SK-N-SH (cell line): ENCODE results near the gene SAMD4A. TPM values are rescaled to one million over a fixed set of nuclear protein-coding genes. Genes with fewer than 3 reads are reported as not detected.

Experiments used
- CTCF ChIA-PET: fragments of 300-600, 350-600 bp; formaldehyde crosslinking; extraction: SDS; loops from one replicate; lab custom pipeline; 2021; lab: Yijun Ruan, JAX
- POLR2A ChIA-PET: fragments of 350-600 bp; sonication (Branson Sonifier 250); formaldehyde crosslinking; extraction: SDS; loops from one replicate; lab custom pipeline; 2020; ENCODE audit warnings: antibody characterized with exemption, inconsistent platforms; lab: Yijun Ruan, JAX
- DNase-seq: peaks from one replicate; pipeline ENCODE4 v3.0.0; 2012
- H2AFZ ChIP-seq: fragments of 200-600 bp; sonication (generic); 2 replicates; pipeline ENCODE4 v1.8.1; 2016; ENCODE audit warnings: antibody characterized with exemption, mild to moderate bottlenecking, low read depth
- H3F3A ChIP-seq: fragments of 200-600 bp; sonication (generic); replicated peaks from 2 replicates; pipeline ENCODE3; 2016; ENCODE audit warnings: antibody characterized with exemption, mild to moderate bottlenecking; ENCODE audit not compliant: insufficient read depth
- H3K27ac ChIP-seq, 2 experiments: fragments of 200-500 bp in 1 of 2; fragments of 200-600 bp in 1 of 2; sonication (Bioruptor generic) in 1 of 2; sonication (generic), shearing (Covaris generic) in 1 of 2; 2 replicates each; pipeline versions ENCODE4 v1.5.1 to v1.6.1; 2014 to 2016; ENCODE audit warnings: low read depth in 2 of 2, inconsistent platforms in 1 of 2, low read length in 1 of 2, mild to moderate bottlenecking in 1 of 2, mixed read lengths in 1 of 2
- H3K27me3 ChIP-seq: fragments of 200-600 bp; sonication (generic), shearing (Covaris generic); 2 replicates; pipeline ENCODE4 v1.6.1; 2016; ENCODE audit warnings: mixed run types; ENCODE audit not compliant: insufficient read depth
- H3K36me3 ChIP-seq, 2 experiments: fragments of 200-500 bp in 1 of 2; fragments of 200-600 bp in 1 of 2; sonication (Bioruptor generic) in 1 of 2; sonication (generic) in 1 of 2; replicated peaks in 1 of 2; 2 replicates each; pipeline versions ENCODE3 to v1.5.1; 2014 to 2016; ENCODE audit warnings: low read length in 1 of 2, mild to moderate bottlenecking in 1 of 2; ENCODE audit not compliant: insufficient read depth in 2 of 2, control insufficient read depth in 1 of 2
- H3K4me1 ChIP-seq, 2 experiments: fragments of 200-500 bp in 1 of 2; fragments of 200-600 bp in 1 of 2; sonication (Bioruptor generic) in 1 of 2; sonication (generic), shearing (Covaris generic) in 1 of 2; 2 replicates each; pipeline versions ENCODE4 v1.5.1 to v1.6.1; 2014 to 2016; ENCODE audit warnings: low read depth in 1 of 2, low read length in 1 of 2, mixed run types in 1 of 2; ENCODE audit not compliant: insufficient read depth in 2 of 2, control insufficient read depth in 1 of 2
- H3K4me2 ChIP-seq: fragments of 200-600 bp; sonication (generic), shearing (Covaris generic); 2 replicates; pipeline ENCODE4 v1.6.1; 2017; ENCODE audit warnings: mixed run types
- H3K4me3 ChIP-seq, 2 experiments: fragments of 200-500 bp in 1 of 2; fragments of 200-600 bp in 1 of 2; sonication (Bioruptor generic) in 1 of 2; sonication (generic), shearing (Covaris generic) in 1 of 2; 2 replicates each; pipeline versions ENCODE4 v1.5.1 to v1.8.1; 2014 to 2016; ENCODE audit warnings: low read depth in 2 of 2, inconsistent platforms in 1 of 2, low read length in 1 of 2, mild to moderate bottlenecking in 1 of 2, mixed read lengths in 1 of 2, moderate library complexity in 1 of 2
- H3K79me2 ChIP-seq: fragments of 200-600 bp; sonication (generic); 2 replicates; pipeline ENCODE4 v1.8.1; 2017; ENCODE audit warnings: mild to moderate bottlenecking; ENCODE audit not compliant: insufficient read depth
- H3K9ac ChIP-seq: fragments of 200-600 bp; sonication (generic); 2 replicates; pipeline ENCODE4 v1.6.1; 2017; ENCODE audit warnings: mixed run types
- H3K9me2 ChIP-seq: fragments of 200-600 bp; sonication (generic); 2 replicates; pipeline ENCODE4 v1.6.1; 2017; ENCODE audit warnings: mixed run types
- H3K9me3 ChIP-seq: fragments of 200-600 bp; sonication (generic); 2 replicates; pipeline ENCODE4 v1.6.1; 2017; ENCODE audit warnings: mixed run types, mild to moderate bottlenecking, moderate library complexity
- H4K20me1 ChIP-seq: fragments of 200-600 bp; sonication (generic); 2 replicates; pipeline ENCODE4 v1.6.1; 2017; ENCODE audit warnings: mild to moderate bottlenecking, mixed run types; ENCODE audit not compliant: insufficient read depth
- EP300 ChIP-seq, 2 experiments: IDR thresholded peaks; 2 replicates each; pipeline versions ENCODE4 v1.4.0 to v1.6.1; 2012; ENCODE audit warnings: borderline replicate concordance in 1 of 2, low read depth in 1 of 2, low read length in 1 of 2
- EZH2phosphoT487 ChIP-seq: fragments of 200-600 bp; sonication (generic); IDR thresholded peaks from 2 replicates; pipeline ENCODE4 v1.6.1; 2017; ENCODE audit warnings: low read depth, mixed run types, mild to moderate bottlenecking, antibody characterized with exemption, moderate library complexity, borderline replicate concordance
- FOXJ3 ChIP-seq: sonication (generic); formaldehyde crosslinking; IDR thresholded peaks from 2 replicates; pipeline ENCODE4 v1.5.1; 2020; ENCODE audit warnings: mild to moderate bottlenecking, missing genetic modification reagents
- FOXM1 ChIP-seq: IDR thresholded peaks from 2 replicates; pipeline ENCODE4 v1.4.0; 2012; ENCODE audit warnings: low read depth, mild to moderate bottlenecking
- GABPA ChIP-seq: IDR thresholded peaks from 2 replicates; pipeline ENCODE4 v1.4.0; 2012; ENCODE audit warnings: low read depth, mild to moderate bottlenecking
- GATA2 ChIP-seq: sonication (generic); formaldehyde crosslinking; IDR thresholded peaks from 2 replicates; pipeline ENCODE4 v1.5.0; 2020; ENCODE audit warnings: mild to moderate bottlenecking, missing genetic modification reagents
- JUND ChIP-seq: IDR thresholded peaks from 2 replicates; pipeline ENCODE4 v1.4.0; 2012
- MEF2A ChIP-seq: IDR thresholded peaks from 2 replicates; pipeline ENCODE4 v1.4.0; 2012; ENCODE audit warnings: low read depth, borderline replicate concordance
- MXI1 ChIP-seq: IDR thresholded peaks from 2 replicates; pipeline ENCODE4 v1.6.1; 2012; ENCODE audit warnings: mild to moderate bottlenecking, low read depth, low read length, improper control_type of control experiment
- NRF1 ChIP-seq: IDR thresholded peaks from 2 replicates; pipeline ENCODE4 v1.6.1; 2012; ENCODE audit warnings: low read depth, mild to moderate bottlenecking, low read length
- RAD21 ChIP-seq: IDR thresholded peaks from 2 replicates; pipeline ENCODE4 v1.6.1; 2012; ENCODE audit warnings: mild to moderate bottlenecking, low read length
- RCOR1 ChIP-seq: fragments of 150-350 bp; IDR thresholded peaks from 2 replicates; pipeline ENCODE4 v1.6.1; 2017; ENCODE audit warnings: antibody characterized with exemption, low read length
- RFX5 ChIP-seq: IDR thresholded peaks from 2 replicates; pipeline ENCODE4 v1.6.1; 2012; ENCODE audit warnings: mild to moderate bottlenecking, improper control_type of control experiment, low read length
- TAF1 ChIP-seq: IDR thresholded peaks from 2 replicates; pipeline ENCODE4 v1.6.1; 2012; ENCODE audit warnings: low read depth, mild to moderate bottlenecking, low read length, moderate library complexity, borderline replicate concordance
- TEAD4 ChIP-seq: IDR thresholded peaks from 2 replicates; pipeline ENCODE4 v1.4.0; 2012; ENCODE audit warnings: mild to moderate bottlenecking, borderline replicate concordance; ENCODE audit not compliant: insufficient read depth
- WGBS: methylation state at CpG from one replicate; pipeline ENCODE4 v1.1.6; 2017; ENCODE audit warnings: low lambda C conversion rate; 5-methylcytosine and 5-hydroxymethylcytosine counted together
- polyA plus RNA-seq, 3 experiments: library from polyadenylated mRNA; depleted of rRNA; stranded (reverse); fragments of >200 nt; gene quantifications; 2 replicates each; pipeline ENCODE4 v1.2.3, GENCODE V29; 2012
- TF ChIP-seq, protein P1 (sequence below): fragments of 150-350 bp; IDR thresholded peaks from 2 replicates; pipeline ENCODE4 v1.6.1; 2016; ENCODE audit warnings: mild to moderate bottlenecking, low read depth, low read length
- TF ChIP-seq, protein P2 (sequence below): IDR thresholded peaks from 2 replicates; pipeline ENCODE4; 2012
- TF ChIP-seq, protein P3 (sequence below): IDR thresholded peaks from 2 replicates; pipeline ENCODE4 v1.4.0; 2012; ENCODE audit warnings: low read depth, borderline replicate concordance
- TF ChIP-seq, protein P4 (sequence below): fragments of 200-600 bp; sonication (generic); IDR thresholded peaks from 2 replicates; pipeline ENCODE4 v1.6.1; 2017; ENCODE audit warnings: antibody characterized with exemption, mild to moderate bottlenecking, moderate library complexity
- TF ChIP-seq, protein P5 (sequence below): IDR thresholded peaks from 2 replicates; pipeline ENCODE4 v1.4.0; 2012; ENCODE audit warnings: low read depth

The SAMD4A gene
- polyA plus RNA-seq, 1 of the 3 experiments (the other 2 are of a cell fraction), result 5.0 TPM

DNA sequence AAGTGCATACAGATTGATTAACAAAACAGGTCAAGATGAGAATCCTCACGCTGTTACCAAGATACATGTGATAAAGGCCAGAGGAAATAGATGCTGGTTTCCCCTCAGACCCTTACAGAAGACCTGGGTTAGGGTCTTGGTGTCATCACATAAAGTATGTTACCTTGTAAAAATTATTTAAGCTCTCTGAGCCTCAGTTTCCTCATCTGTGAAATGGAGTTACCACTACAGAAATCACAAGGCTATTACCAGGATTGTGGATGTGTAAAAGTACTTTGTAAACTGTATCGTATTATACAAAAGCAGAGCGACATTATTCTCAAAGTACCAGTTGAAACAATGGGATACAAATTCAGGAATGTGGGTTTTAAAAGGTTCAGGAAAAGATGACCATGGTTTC is 14.0 kb downstream of the SAMD4A start:
- TF ChIP-seq, protein P1, sequence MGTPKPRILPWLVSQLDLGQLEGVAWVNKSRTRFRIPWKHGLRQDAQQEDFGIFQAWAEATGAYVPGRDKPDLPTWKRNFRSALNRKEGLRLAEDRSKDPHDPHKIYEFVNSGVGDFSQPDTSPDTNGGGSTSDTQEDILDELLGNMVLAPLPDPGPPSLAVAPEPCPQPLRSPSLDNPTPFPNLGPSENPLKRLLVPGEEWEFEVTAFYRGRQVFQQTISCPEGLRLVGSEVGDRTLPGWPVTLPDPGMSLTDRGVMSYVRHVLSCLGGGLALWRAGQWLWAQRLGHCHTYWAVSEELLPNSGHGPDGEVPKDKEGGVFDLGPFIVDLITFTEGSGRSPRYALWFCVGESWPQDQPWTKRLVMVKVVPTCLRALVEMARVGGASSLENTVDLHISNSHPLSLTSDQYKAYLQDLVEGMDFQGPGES, result no peak
- TF ChIP-seq FOXJ3 (CRISPR knock-in tag) (no peak), MXI1 (no peak), MEF2A (no peak), RAD21 (no peak)
- TF ChIP-seq, protein P2, sequence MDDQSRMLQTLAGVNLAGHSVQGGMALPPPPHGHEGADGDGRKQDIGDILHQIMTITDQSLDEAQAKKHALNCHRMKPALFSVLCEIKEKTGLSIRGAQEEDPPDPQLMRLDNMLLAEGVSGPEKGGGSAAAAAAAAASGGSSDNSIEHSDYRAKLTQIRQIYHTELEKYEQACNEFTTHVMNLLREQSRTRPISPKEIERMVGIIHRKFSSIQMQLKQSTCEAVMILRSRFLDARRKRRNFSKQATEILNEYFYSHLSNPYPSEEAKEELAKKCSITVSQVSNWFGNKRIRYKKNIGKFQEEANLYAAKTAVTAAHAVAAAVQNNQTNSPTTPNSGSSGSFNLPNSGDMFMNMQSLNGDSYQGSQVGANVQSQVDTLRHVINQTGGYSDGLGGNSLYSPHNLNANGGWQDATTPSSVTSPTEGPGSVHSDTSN, result no peak
- peaks cover 32% of the 10 kb centered on the region for H3F3A ChIP-seq
- CTCF ChIA-PET, result interaction anchor here (1.0 to 2.2 kb wide), 3 partner anchors 12 to 193 kb away, joined by 3 to 10 read pairs (median 5); no protein-coding TSS in a partner anchor
- H3K36me3 ChIP-seq, result peaks cover 5 to 27% of the 10 kb centered on the region in 2 experiments
- H3K4me1 ChIP-seq, result peaks cover 2 to 22% of the 10 kb centered on the region in 2 experiments; a peak in 3 of 4 replicates
- H3K27ac ChIP-seq, result no peak overlapping the region
- no peak overlapping the region for H3K9ac ChIP-seq
- H4K20me1 ChIP-seq, result peaks cover 73% of the 10 kb centered on the region
- no peaks in the 10 kb centered on the region for H3K9me3 ChIP-seq
- no peaks in the 10 kb centered on the region for H3K9me2 ChIP-seq
- 97% methylated on average over 3 of the region's 3 CpGs for WGBS
- H3K27me3 ChIP-seq, result no peaks in the 10 kb centered on the region
- no peak overlapping the region for H2AFZ ChIP-seq
- no peak overlapping the region for H3K4me2 ChIP-seq
- H3K79me2 ChIP-seq, result peaks cover 100% of the 10 kb centered on the region
- DNase-seq, result no peak
- H3K4me3 ChIP-seq, result no peak overlapping the region
- POLR2A ChIA-PET, result no interaction called here

DNA sequence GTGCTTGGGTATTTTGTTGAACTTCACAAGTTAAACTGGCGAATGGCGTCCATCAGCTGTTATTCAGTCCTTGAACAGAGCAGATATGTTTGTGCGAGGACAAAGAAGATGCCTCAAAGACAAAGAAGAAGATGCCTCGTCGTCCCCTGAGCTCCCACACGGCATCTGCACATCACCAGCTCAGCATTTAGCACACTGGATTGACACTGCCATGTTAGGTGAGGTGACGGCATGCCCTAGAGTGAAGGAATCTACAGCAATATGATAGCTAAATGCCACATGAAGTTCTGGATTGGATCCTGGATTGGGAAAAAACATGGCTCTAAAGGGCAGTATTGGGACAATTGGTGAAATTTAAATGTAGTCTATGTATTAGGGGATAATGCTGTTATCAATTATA is 15.4 kb downstream of the SAMD4A start:
- POLR2A ChIA-PET, result no interaction called here
- CTCF ChIA-PET, result interaction anchor here (1.0 to 2.2 kb wide), 4 partner anchors 8 to 192 kb away, joined by 3 to 10 read pairs (median 4); no protein-coding TSS in a partner anchor
- no peak overlapping the region for H3K4me3 ChIP-seq
- H3K9me2 ChIP-seq, result no peaks in the 10 kb centered on the region
- no peak for DNase-seq
- H4K20me1 ChIP-seq, result peaks cover 59% of the 10 kb centered on the region
- 96% methylated on average over 7 of the region's 7 CpGs for WGBS
- H3K9ac ChIP-seq, result no peak overlapping the region
- H3K4me2 ChIP-seq, result no peak overlapping the region
- peaks cover 0 to 16% of the 10 kb centered on the region in 2 experiments; a peak in 3 of 4 replicates for H3K4me1 ChIP-seq
- no peaks in the 10 kb centered on the region for H3K27me3 ChIP-seq
- H3K27ac ChIP-seq, result no peak overlapping the region
- peaks cover 4% of the 10 kb centered on the region for H3K9me3 ChIP-seq
- H3K36me3 ChIP-seq, result peaks cover 5 to 33% of the 10 kb centered on the region in 2 experiments
- peaks cover 35% of the 10 kb centered on the region for H3F3A ChIP-seq
- peaks cover 100% of the 10 kb centered on the region for H3K79me2 ChIP-seq
- no peak overlapping the region for H2AFZ ChIP-seq
- TF ChIP-seq MXI1 (no peak), FOXJ3 (CRISPR knock-in tag) (no peak), NRF1 (no peak), TAF1 (no peak), GATA2 (CRISPR knock-in tag) (no peak), GABPA (no peak), EP300 (IDR thresholded peaks at IDR 0.05; ENCODE audit: borderline replicate concordance in 1 of 2, low read depth in 1 of 2, low read length in 1 of 2) (no peak), RCOR1 (no peak), FOXM1 (no peak), RFX5 (no peak), JUND (no peak), EZH2phosphoT487 (no peak), TEAD4 (no peak)
- TF ChIP-seq, protein P3, sequence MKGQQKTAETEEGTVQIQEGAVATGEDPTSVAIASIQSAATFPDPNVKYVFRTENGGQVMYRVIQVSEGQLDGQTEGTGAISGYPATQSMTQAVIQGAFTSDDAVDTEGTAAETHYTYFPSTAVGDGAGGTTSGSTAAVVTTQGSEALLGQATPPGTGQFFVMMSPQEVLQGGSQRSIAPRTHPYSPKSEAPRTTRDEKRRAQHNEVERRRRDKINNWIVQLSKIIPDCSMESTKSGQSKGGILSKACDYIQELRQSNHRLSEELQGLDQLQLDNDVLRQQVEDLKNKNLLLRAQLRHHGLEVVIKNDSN, result no peak
- TF ChIP-seq, protein P4, sequence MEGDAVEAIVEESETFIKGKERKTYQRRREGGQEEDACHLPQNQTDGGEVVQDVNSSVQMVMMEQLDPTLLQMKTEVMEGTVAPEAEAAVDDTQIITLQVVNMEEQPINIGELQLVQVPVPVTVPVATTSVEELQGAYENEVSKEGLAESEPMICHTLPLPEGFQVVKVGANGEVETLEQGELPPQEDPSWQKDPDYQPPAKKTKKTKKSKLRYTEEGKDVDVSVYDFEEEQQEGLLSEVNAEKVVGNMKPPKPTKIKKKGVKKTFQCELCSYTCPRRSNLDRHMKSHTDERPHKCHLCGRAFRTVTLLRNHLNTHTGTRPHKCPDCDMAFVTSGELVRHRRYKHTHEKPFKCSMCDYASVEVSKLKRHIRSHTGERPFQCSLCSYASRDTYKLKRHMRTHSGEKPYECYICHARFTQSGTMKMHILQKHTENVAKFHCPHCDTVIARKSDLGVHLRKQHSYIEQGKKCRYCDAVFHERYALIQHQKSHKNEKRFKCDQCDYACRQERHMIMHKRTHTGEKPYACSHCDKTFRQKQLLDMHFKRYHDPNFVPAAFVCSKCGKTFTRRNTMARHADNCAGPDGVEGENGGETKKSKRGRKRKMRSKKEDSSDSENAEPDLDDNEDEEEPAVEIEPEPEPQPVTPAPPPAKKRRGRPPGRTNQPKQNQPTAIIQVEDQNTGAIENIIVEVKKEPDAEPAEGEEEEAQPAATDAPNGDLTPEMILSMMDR, result no peak
- TF ChIP-seq, protein P5, sequence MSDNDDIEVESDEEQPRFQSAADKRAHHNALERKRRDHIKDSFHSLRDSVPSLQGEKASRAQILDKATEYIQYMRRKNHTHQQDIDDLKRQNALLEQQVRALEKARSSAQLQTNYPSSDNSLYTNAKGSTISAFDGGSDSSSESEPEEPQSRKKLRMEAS, result no peak
